GM18519 (cell line): Measurements from ENCODE around the gene MRPL24.
A peak's percentile ranks its signal among the peaks of the same experiment; 100 is the strongest.

Experiments used
- ATAC-seq: cut with Tn5 transposase; IDR thresholded peaks from one replicate; pipeline ENCODE4 v1.9.1; 2021; ENCODE audit warnings: mild to moderate bottlenecking, moderate library complexity; ENCODE audit not compliant: unreplicated experiment, low FRiP score

MRPL24 gene

GRCh38 chr1:156744786-156745419, 4.0 kb upstream of the MRPL24 start:
- no peak for ATAC-seq

DNA sequence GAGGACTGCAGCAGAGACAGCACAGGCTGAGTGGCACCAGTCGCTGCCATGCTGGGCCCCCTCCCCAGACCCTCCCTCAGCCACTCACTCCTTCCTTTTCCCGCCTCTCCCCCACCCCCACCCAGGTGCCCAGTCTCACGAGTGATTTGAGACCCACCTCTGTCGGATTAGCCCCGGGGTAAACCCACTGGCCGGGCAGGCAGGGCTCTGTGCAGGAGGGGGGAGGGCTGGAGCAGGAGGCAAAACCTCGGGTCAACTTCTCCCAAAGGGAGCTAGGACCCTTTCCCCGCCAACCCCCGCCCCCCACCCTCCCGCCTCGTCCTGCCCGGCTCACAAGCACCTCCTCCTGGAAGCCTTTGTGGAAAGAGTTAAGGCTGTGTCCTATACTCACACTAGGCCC, 3.5 kb upstream of the MRPL24 start:
- ATAC-seq = no peak

GRCh38 chr1:156743367-156744302, 2.7 kb upstream of the MRPL24 start:
- no peak for ATAC-seq

GRCh38 chr1:156742801-156743200, 1.9 kb upstream of the MRPL24 start:
- ATAC-seq = no peak

DNA sequence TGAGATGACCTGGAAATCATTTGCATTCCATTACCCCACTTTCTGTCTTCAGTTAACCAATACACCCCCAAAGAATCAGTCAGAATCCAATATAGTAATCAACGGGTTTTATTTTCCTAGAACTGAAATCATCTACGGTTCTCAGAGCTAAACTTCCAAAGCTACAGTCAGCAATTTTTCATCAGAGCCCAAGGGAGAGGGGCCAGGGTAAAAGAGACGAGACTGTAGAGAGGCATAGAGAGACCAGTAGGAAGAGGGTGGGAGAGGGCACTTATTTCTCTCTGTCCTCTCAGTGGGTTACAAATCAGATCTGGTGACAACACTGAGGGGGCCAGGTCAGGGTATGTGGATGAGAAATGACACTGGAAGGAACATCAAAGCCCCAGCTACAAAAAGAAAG, 1.1 kb upstream of the MRPL24 start:
- no peak for ATAC-seq

DNA sequence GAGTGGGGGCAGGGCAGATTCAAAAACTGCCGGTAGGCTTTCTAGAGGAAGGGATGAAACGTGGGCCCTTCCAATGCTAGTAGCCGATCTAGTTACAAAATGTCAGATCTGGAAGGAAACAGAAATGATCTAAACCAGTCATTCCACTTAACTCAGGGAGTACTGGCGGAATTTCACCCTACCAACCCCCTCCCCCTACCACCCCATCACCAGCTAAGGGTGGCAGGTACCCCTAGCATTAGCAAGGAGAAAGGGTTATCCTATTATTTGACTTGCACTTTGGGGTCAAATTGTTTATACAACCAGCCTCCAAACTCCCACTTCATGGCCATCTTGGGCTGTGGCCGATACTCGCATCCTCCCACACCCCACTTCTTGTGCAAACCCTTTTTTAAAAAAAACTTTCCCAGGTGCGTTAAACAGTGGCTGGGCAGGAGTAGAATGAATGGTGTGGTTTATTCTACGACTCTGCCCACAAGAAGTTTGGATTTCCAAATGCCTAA, 644 bp upstream of the MRPL24 start:
- peak; percentile 12 for ATAC-seq

- no peak for ATAC-seq
Observed at GRCh38 chr1:156740237-156740740, 599 bp downstream of the MRPL24 start.

GRCh38 chr1:156738916-156739315, 2.0 kb downstream of the MRPL24 start:
- no peak for ATAC-seq

DNA sequence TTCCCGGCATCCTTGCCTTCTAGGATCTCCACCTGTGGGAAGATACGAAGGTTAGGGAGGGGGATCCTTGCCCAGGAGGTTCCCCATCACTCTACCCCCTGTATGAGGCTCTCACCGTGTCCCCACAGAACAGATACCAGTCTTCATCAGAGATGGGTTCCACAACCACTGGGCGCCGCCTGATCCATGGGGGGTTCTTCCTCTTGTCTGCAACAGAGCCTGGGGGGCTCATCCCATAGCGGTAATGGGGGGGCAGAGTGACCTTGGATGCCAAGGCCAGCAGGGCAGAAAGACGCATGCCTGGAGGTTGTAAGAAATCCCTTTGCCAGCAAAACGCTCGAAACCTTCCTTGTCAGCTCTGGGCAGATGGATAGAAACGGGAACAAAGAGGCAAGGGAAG, 2.5 kb downstream of the MRPL24 start:
- ATAC-seq = no peak

DNA sequence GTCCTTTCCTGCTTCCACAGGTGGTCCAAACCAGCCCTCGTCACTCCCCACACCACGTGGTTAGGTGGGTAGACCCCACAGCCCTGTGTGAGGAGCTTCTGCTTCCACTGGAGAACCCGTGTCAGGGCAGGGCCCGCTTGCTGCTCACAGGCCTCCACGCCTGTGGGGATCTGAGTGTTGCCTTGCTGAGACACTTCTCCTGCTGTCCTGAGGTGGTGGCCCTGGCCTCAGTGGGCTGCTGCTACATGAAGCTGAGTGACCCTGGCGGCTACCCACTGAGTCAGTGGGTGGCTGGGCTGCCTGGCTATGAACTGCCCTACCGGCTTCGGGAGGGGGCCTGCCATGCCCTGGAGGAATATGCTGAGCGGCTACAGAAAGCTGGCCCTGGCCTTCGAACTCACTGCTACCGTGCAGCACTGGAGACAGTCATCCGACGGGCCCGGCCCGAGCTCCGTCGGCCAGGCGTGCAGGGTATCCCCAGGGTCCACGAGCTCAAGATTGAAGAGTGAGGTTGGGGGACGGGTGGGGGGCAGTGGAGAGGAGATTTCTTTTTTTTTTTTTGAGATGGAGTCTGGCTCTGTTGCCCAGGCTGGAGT, 6.8 kb downstream of the MRPL24 start:
- ATAC-seq = no peak

DNA sequence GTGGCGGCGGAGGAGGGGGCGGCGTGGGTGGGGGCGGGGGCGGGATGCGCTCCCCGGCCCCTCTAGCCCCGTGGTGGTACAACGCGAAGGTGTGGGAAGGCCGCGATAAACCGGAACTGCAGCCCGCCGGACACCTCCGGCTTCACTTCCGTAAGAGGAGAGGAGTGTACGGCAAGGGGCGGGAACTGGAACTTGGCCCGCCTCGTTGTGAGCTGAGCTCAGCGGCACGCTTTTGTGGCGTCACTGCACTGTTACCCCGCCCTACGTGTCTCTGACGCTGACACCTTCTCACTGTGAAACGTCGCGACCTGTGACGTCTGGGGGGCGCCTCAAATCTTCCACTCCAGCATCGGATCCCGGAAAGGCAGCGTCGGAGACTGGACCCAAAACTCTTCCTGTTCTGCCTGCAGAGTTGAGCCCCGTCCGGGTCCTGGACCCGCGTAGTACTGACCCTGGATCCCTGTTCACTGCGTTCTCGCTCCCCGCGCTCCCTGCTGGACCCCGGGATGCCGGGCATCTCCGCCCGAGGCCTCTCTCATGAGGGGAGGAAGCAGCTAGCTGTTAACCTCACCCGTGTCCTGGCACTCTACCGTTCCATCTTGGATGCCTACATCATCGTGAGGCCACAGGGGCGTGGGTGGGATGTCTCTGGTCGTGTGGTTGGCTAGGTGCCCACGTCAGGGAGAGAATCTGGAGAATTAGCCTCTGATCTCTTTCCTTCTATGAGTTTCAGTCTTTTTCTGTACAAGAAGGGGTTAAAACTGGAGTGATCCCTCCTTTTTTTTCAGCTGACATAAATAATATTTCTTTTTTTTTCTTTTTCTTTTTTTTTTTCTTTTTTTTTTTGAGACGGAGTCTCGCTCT, 12.1 kb downstream of the MRPL24 start, which contains the start of gene ISG20L2:
Gene ISG20L2, minus strand, starts transcription at position 168 of the 864 bp plus-strand sequence. CDS start 1,114 bp downstream, outside the sequence.
- peak; percentile 70 for ATAC-seq

DNA sequence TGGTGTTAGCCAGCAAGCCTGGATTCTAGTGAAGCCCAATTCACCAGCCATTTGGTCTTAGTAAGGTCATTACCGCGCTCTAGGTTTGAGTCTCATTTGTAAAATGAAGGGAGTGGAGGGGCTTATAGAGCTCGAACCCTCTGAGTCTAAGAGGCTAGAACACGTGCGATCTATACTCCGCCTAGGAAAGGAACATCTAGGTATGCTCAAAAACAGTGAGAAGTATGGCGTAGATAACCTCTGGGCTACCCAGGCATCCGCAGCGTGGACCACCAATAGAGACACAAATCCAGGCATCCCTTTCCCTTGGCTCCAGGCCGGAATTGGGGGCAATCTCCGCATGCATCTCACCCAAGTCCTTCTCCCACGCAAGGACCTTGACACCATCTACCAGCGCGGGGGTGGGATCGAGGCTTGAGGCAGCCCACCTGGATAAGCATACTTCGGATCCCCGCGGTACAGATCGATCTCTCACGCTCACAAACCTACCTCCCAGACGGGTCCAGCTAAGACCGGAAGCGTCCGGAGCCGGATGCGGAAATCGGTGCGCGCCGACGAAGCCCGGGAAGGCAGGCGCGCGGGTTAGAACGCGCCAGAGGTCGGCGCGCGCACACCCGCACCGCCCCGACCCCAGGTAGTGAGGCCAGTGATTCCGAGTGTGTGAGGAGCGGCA, 12.8 kb downstream of the MRPL24 start, which contains the start of gene METTL25B:
Gene METTL25B, plus strand, starts transcription at position 544 of the 673 bp plus-strand sequence. CDS start 636 bp downstream, outside the sequence.
- peak; percentile 29 for ATAC-seq

- no peak for ATAC-seq
Observed at GRCh38 chr1:156727492-156727891, 13.4 kb downstream of the MRPL24 start.

DNA sequence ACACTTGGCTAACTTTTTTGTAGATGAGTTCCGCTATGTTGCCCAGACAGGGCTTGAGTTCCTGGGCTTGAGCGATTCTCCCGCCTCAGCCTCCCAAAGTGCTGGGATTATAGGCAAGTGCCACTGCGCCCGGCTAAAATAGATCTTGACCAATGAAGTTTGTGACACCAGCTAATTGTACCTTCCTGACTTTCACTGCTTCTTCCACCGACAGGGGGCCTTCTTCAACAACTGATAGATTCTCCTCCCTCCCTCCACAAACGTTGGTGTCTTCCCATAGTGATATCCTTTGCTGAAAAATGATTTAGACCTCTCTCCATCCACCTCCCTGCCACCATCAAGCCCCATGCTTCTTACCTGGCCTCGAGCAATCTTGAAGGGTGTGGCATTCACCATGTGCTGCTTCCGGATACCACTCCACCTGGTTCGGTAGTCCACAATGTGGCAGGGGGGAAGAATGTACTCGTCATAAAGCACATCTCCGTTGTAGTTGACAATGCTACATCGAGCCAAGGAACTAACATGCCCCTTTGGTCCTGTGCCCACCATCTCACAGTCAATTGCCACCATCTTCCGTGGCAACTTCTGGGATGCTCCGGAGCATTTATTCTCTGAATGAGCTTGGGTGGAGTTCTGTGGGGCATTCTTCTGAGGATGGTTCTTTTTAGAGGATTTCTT, 14.2 kb downstream of the MRPL24 start:
- ATAC-seq = no peak

DNA sequence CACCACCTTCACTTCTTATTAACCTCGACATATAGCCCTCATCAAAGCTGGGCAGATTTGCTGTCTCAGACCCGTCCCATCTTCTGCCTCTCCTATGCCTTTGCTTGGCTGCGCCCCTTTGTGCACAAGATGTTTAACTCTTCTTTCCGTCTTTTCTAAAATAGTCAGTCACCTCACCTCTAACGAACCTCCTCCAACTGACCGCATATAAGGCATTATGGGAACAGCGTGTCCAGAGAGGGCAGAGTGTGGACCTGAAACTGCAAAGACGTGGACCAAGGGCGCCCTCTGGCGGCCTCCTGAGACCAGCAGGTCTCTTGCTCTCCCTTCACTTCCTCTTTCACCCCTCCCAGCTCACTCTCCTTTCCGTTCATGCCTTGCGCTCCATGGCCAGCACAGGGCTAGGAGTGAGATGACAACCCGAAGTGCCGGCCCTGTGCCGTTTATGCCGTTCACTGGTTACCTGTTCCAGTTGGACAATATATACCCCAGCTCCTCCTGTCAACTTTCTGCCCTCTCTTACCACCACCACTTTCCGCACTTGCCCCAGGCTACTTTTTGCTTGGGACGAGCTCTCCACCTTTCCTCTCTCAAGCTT, 15.1 kb downstream of the MRPL24 start:
- ATAC-seq = no peak

GRCh38 chr1:156721535-156721934, 19.4 kb downstream of the MRPL24 start:
- ATAC-seq = no peak

DNA sequence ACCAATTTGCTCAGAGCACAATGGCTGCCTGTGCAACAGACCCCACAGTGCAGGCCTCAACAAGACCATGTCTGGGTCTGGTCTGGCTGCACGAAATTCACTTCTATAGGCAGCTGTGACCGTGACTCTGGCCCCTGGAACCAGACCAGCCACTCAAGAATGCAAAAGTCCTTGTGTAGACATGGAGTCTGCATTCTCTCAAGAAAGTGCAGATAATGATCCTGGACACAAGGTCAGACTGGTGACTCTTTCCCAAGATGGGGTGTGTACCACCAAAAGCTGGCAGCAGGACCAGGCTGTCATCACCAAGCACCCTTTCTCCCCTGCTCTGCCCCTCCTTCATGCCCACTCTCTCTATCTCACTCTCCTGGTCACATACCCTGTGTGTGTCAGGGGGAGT, 19.8 kb downstream of the MRPL24 start:
- ATAC-seq = no peak

- no peak for ATAC-seq
Observed at GRCh38 chr1:156717351-156717750, 23.5 kb downstream of the MRPL24 start.
